Thyroid gland (tissue), 4 donors: ENCODE results near the gene CALCA. TPM values are rescaled to one million over a fixed set of nuclear protein-coding genes. Genes with fewer than 3 reads are reported as not detected.

Source experiments
- DNase-seq, 2 donors: peaks; one replicate each; pipeline ENCODE4 v3.0.0-alpha.2; 2019
- H3K27ac ChIP-seq, 3 donors: fragments of 200-600 bp; sonication (generic); 1 replicate in 2 of 3; 2 replicates in 1 of 3; pipeline ENCODE4 v1.5.1; 2016 to 2019; ENCODE audit warnings: mild to moderate bottlenecking in 1 of 3, moderate library complexity in 1 of 3
- H3K27me3 ChIP-seq: fragments of 200-600 bp; sonication (generic); one replicate; pipeline ENCODE4 v1.5.1; 2019
- H3K36me3 ChIP-seq, 2 donors: fragments of 200-600 bp; sonication (generic); one replicate each; pipeline ENCODE4 v1.5.1; 2016 to 2019
- H3K4me1 ChIP-seq, 2 donors: fragments of 200-600 bp; sonication (generic); one replicate each; pipeline ENCODE4 v1.5.1; 2017 to 2019
- H3K4me3 ChIP-seq, 3 donors: fragments of 200-600 bp; sonication (generic); replicated peaks in 1 of 3; 1 replicate in 2 of 3; 2 replicates in 1 of 3; pipeline ENCODE4 v1.5.1; 2016; ENCODE audit warnings: mild to moderate bottlenecking in 1 of 3
- H3K9me3 ChIP-seq: fragments of 200-600 bp; sonication (generic); one replicate; pipeline ENCODE4 v1.5.1; 2017
- POLR2A ChIP-seq, 2 donors: fragments of 450-650 bp; IDR thresholded peaks; one replicate each; pipeline ENCODE4 v1.6.1; 2017; ENCODE audit warnings: antibody characterized with exemption in 2 of 2, mild to moderate bottlenecking in 2 of 2, moderate library complexity in 1 of 2
- WGBS, 2 donors: methylation state at CpG; one replicate each; pipeline ENCODE4 v1.1.5; 2017; 5-methylcytosine and 5-hydroxymethylcytosine counted together
- intact Hi-C: fragments of 100-400 bp; cut with DNase I; formaldehyde crosslinking; loops from one replicate; pipeline ENCODE4 v1.15.1; 2023
- total RNA-seq, 4 donors: library from RNA; depleted of rRNA; stranded (reverse); fragments of >200 nt; gene quantifications; one replicate each; pipeline ENCODE4 v1.2.3, GENCODE V29; 2016
- TF ChIP-seq, protein P1 (sequence below), 6 experiments: fragments of 200-600 bp in 3 of 6; fragments of 450-650 bp in 3 of 6; sonication (generic) in 3 of 6; IDR thresholded peaks; one replicate each; pipeline ENCODE4 v1.5.1; 2016 to 2019; ENCODE audit warnings: antibody characterized with exemption in 6 of 6, mild to moderate bottlenecking in 2 of 6, inconsistent platforms in 1 of 6, moderate library complexity in 1 of 6

The CALCA gene, protein sequence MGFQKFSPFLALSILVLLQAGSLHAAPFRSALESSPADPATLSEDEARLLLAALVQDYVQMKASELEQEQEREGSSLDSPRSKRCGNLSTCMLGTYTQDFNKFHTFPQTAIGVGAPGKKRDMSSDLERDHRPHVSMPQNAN
- 100 to 1,000 TPM in 2 of 4 donors, 10 to 100 TPM in 1, not detected in 1; 50.7 to 970 (median 569) TPM for total RNA-seq

DNA sequence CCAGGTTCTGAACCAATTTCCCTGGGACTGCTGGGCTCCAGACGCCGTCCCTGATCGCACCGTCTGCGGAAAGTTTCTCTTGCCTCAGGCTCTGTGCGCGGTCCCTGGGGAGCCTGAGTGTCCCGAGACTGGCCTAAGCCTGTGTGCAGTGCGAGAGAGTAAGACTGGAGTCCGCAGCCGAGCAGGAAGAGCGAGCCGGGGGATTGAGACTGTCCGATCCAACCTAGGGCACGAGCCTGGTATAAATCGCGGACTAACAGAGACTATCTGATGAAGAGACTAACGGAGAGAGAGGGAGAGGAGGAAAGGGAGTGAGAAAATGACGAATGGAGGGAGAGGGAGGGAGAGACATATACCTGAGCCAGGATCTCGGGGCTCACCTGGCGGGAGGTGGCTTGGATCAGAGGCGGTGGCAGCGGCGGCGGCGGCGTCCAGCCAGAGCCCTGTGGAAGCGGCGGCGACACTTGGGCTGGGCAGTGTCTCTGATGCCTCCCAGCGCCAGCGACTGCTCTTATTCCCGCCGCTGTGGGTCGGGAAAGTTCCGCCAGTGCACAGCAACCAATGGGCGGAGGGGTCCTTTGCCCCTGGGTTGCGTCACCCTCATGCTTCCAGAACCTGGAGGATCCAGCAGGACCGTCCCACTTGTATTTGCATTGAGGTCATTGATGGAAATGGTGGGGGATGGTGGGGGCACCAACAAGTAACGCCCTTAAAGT is at the start of gene CALCA:
Gene CALCA, minus strand, starts transcription at position 487 of the 716 bp plus-strand sequence. CDS start 1,159 bp downstream, outside the sequence.
- intact Hi-C loops: loop anchor here (10.0 kb wide), 1 partner anchor 103 kb away; the partner anchor contains the start of gene CALCB
- Histone ChIP-seq H3K9me3 (no peaks in the 10 kb centered on the region), H3K27me3 (peaks cover 24% of the 10 kb centered on the region), H3K4me1 (peaks cover 9 to 27% of the 10 kb centered on the region in 2 donors), H3K36me3 (no peaks in the 10 kb centered on the region), H3K27ac (no peak within 1 kb of the TSS), H3K4me3 (no peak within 1 kb of the TSS)
- TF ChIP-seq, protein P1, sequence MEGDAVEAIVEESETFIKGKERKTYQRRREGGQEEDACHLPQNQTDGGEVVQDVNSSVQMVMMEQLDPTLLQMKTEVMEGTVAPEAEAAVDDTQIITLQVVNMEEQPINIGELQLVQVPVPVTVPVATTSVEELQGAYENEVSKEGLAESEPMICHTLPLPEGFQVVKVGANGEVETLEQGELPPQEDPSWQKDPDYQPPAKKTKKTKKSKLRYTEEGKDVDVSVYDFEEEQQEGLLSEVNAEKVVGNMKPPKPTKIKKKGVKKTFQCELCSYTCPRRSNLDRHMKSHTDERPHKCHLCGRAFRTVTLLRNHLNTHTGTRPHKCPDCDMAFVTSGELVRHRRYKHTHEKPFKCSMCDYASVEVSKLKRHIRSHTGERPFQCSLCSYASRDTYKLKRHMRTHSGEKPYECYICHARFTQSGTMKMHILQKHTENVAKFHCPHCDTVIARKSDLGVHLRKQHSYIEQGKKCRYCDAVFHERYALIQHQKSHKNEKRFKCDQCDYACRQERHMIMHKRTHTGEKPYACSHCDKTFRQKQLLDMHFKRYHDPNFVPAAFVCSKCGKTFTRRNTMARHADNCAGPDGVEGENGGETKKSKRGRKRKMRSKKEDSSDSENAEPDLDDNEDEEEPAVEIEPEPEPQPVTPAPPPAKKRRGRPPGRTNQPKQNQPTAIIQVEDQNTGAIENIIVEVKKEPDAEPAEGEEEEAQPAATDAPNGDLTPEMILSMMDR (IDR thresholded peaks at IDR 0.05): no peak
- no peak for TF ChIP-seq POLR2A (IDR thresholded peaks at IDR 0.05)
- 6 to 8% methylated on average over 37 of the region's 40 CpGs for WGBS, 2 donors
- DNase-seq: peak in 1 of 2 donors; percentile 7

DNA sequence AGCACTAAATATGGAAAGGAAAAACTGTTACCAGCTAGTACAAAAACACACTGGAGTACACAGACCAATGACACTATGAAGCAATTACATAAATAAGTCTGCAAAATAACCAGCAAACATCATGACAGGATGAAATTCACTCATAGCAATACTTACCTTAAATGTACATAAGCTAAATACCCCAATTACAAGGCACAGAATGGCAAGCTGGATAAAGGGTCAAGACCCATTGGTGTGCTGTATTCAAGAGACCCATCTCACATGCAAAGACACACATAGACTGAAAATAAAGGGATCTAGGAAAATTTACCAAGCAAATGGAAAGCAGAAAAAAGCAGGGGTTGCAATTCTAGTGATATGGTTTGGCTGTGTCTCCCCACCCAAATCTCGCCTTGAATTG is 44.0 kb upstream of the CALCA start:
- no peaks in the 10 kb centered on the region for H3K4me1 ChIP-seq
- no peak overlapping the region for H3K27ac ChIP-seq
- no peaks in the 10 kb centered on the region for H3K27me3 ChIP-seq
- TF ChIP-seq, protein P1 (IDR thresholded peaks at IDR 0.05): no peak
- no peak for TF ChIP-seq POLR2A (IDR thresholded peaks at IDR 0.05)
- H3K4me3 ChIP-seq: no peak overlapping the region
- DNase-seq: no peak
- 97 to 100% methylated on average over 1 of the region's 1 CpG for WGBS, 2 donors
- no peaks in the 10 kb centered on the region for H3K36me3 ChIP-seq
- no peaks in the 10 kb centered on the region for H3K9me3 ChIP-seq
- intact Hi-C loops: no loop called here

DNA sequence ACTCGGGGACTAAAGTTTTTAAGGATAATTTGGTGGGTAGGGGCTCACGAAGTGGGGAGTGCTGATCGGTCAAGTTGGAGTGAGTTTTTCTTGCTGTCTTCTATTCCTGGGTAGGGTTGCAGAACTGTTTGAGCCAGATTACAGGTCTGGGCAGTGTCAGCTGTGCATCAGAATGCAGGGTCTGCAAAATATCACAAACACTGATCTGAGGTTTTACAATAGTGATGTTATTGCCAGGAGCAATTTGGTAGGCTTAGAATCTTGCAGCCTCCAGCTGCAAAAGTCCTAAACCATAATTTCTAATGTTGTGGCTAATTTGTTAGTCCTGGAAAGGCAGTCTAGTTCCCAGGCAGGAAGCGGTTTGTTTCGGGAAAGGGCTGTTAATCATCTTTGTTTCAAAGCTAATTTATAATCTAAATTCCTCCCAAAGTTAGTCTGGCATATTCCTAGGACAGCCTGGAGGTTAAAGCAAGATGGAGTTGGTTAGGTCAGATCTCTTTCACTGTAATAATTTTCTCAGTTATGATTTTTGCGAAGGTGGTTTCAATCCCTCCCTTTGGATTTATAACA is 39.7 kb upstream of the CALCA start:
- DNase-seq: no peak
- WGBS, 2 donors: 57 to 63% methylated on average over 6 of the region's 6 CpGs
- H3K4me1 ChIP-seq: no peaks in the 10 kb centered on the region
- H3K27me3 ChIP-seq: no peaks in the 10 kb centered on the region
- H3K9me3 ChIP-seq: no peaks in the 10 kb centered on the region
- intact Hi-C loops: no loop called here
- no peak overlapping the region for H3K4me3 ChIP-seq
- H3K27ac ChIP-seq: no peak overlapping the region
- TF ChIP-seq, protein P1 (IDR thresholded peaks at IDR 0.05): no peak
- no peak for TF ChIP-seq POLR2A (IDR thresholded peaks at IDR 0.05)
- no peaks in the 10 kb centered on the region for H3K36me3 ChIP-seq

DNA sequence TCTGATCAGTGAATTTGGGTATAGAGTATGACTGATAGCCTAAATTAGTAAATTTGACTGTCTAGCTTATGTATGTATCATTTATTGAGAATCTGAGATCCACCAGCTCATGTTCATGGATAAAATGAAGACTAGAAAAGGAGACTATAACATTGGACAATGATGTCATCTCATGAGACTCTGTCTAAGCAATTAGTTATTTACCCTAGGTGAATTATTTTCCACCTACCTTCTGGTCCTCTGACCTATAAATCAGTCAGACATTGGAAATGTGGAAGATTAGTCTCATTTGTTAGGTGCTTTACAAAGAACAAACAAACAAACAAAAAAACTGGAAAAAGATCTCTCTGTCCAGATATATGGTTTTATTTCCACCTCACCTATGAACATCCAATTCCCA is 38.7 kb upstream of the CALCA start:
- intact Hi-C loops: no loop called here
- TF ChIP-seq, protein P1 (IDR thresholded peaks at IDR 0.05): no peak
- TF ChIP-seq POLR2A (IDR thresholded peaks at IDR 0.05): no peak
- H3K36me3 ChIP-seq: no peaks in the 10 kb centered on the region
- DNase-seq: no peak
- H3K9me3 ChIP-seq: no peaks in the 10 kb centered on the region
- no peak overlapping the region for H3K4me3 ChIP-seq
- H3K27me3 ChIP-seq: no peaks in the 10 kb centered on the region
- no peaks in the 10 kb centered on the region for H3K4me1 ChIP-seq
- H3K27ac ChIP-seq: no peak overlapping the region
